ENCODE results near the gene CACNA2D3.

CACNA2D3 gene

GRCh38 chr3:54168451-54168850 lies 46.1 kb downstream of the CACNA2D3 start:
- DNase-seq (ENCODE audit: low read depth), result no peak
- no peak overlapping the region for H3K4me3 ChIP-seq (ENCODE audit: low read length)
- TF ChIP-seq CTCF (IDR thresholded peaks at IDR 0.05; ENCODE audit: insufficient read depth, low read depth, low read length, missing control alignments), result no peak

GRCh38 chr3:54169524-54169923 lies 47.2 kb downstream of the CACNA2D3 start:
- no peak for DNase-seq (ENCODE audit: low read depth)
- H3K4me3 ChIP-seq (ENCODE audit: low read length), result no peak overlapping the region
- TF ChIP-seq CTCF (IDR thresholded peaks at IDR 0.05; ENCODE audit: insufficient read depth, low read depth, low read length, missing control alignments), result no peak

GRCh38 chr3:54171509-54171908 lies 49.2 kb downstream of the CACNA2D3 start:
- no peak for TF ChIP-seq CTCF (IDR thresholded peaks at IDR 0.05; ENCODE audit: insufficient read depth, low read depth, low read length, missing control alignments)

GRCh38 chr3:54171951-54172350 lies 49.6 kb downstream of the CACNA2D3 start:
- no peak for DNase-seq (ENCODE audit: low read depth)
- H3K4me3 ChIP-seq (ENCODE audit: low read length), result no peak overlapping the region
- TF ChIP-seq CTCF (IDR thresholded peaks at IDR 0.05; ENCODE audit: insufficient read depth, low read depth, low read length, missing control alignments), result no peak

More at GRCh38 chr3:54171509-54171908, 49.2 kb downstream of the CACNA2D3 start:
- H3K4me3 ChIP-seq (ENCODE audit: low read length), result no peak overlapping the region
- DNase-seq (ENCODE audit: low read depth), result no peak

GRCh38 chr3:54173371-54173770 lies 51.0 kb downstream of the CACNA2D3 start:
- no peak for DNase-seq (ENCODE audit: low read depth)
- no peak overlapping the region for H3K4me3 ChIP-seq (ENCODE audit: low read length)
- TF ChIP-seq CTCF (IDR thresholded peaks at IDR 0.05; ENCODE audit: insufficient read depth, low read depth, low read length, missing control alignments), result no peak

GRCh38 chr3:54176106-54176505 lies 53.8 kb downstream of the CACNA2D3 start:
- no peak for TF ChIP-seq CTCF (IDR thresholded peaks at IDR 0.05; ENCODE audit: insufficient read depth, low read depth, low read length, missing control alignments)
- no peak for DNase-seq (ENCODE audit: low read depth)
- no peak overlapping the region for H3K4me3 ChIP-seq (ENCODE audit: low read length)

GRCh38 chr3:54177816-54178215 lies 55.5 kb downstream of the CACNA2D3 start:
- H3K4me3 ChIP-seq (ENCODE audit: low read length), result no peak overlapping the region
- TF ChIP-seq CTCF (IDR thresholded peaks at IDR 0.05; ENCODE audit: insufficient read depth, low read depth, low read length, missing control alignments), result no peak
- DNase-seq (ENCODE audit: low read depth), result no peak

Data from epithelial cell of esophagus (primary cell).